Body of pancreas (tissue), 4 donors: ENCODE data around the gene PTGES.

ENCODE experiments used
- CTCF ChIP-seq, 7 experiments: fragments of 450-650 bp in 4 of 7; fragments of 200-600 bp in 3 of 7; sonication (generic) in 3 of 7; IDR thresholded peaks; one replicate each; pipeline ENCODE4 v1.5.1; 2016 to 2019; ENCODE audit warnings: antibody characterized with exemption in 7 of 7
- POLR2A ChIP-seq, 3 donors: fragments of 450-650 bp; IDR thresholded peaks; one replicate each; pipeline ENCODE4 v1.6.1; 2016; ENCODE audit warnings: antibody characterized with exemption in 3 of 3, mild to moderate bottlenecking in 2 of 3

DNA sequence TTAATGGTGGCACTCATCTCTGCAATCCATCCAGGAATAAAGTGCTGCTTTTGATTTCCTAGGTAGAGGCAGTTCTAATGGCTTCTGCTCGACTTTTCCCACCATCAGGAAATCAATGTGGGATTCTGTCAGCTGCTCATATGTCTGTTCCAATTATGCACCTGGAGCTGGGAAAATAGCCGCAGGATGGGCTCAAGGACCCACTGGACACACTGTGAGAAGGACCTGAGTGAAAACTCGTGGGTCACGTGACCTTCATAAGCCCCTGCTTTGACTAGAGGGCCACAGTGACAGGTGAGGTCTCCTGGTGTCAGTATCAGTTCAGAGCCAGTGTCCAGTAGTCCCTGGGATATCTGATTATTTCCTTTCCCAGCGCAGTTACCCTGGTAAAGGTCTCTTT lies 17.9 kb upstream of the PTGES start:
- no peak for TF ChIP-seq CTCF (IDR thresholded peaks at IDR 0.05)
- no peak for TF ChIP-seq POLR2A (IDR thresholded peaks at IDR 0.05)
